BJ (cell line): ENCODE measurements around the gene SMYD3. TPM values are rescaled to one million over a fixed set of nuclear protein-coding genes. Genes with fewer than 3 reads are reported as not detected.

Experiments
- CTCF ChIA-PET: fragments of 350-600 bp; formaldehyde crosslinking; extraction: SDS; loops from one replicate; lab custom pipeline; 2021; ENCODE audit warnings: antibody characterized with exemption, inconsistent platforms; lab: Yijun Ruan, JAX
- POLR2A ChIA-PET: fragments of 300-600 bp; sonication (Branson Sonifier 250); formaldehyde crosslinking; extraction: SDS; loops from one replicate; lab custom pipeline; 2021; ENCODE audit warnings: antibody characterized with exemption; lab: Charles Lee
- DNase-seq: peaks from one replicate; pipeline ENCODE4 v3.0.0-alpha.2; 2011; ENCODE audit warnings: low read depth
- H3K27me3 ChIP-seq: 2 replicates; pipeline ENCODE4 v1.6.0; 2011; ENCODE audit warnings: low read length; ENCODE audit not compliant: control insufficient read depth, insufficient read depth
- H3K36me3 ChIP-seq: 2 replicates; pipeline ENCODE4 v1.5.1; 2011; ENCODE audit warnings: low read length; ENCODE audit not compliant: control insufficient read depth, insufficient read depth
- H3K4me3 ChIP-seq: 2 replicates; pipeline ENCODE4 v1.5.1; 2011; ENCODE audit warnings: low read depth, mild to moderate bottlenecking, control low read depth, low read length
- CTCF ChIP-seq: IDR thresholded peaks from 2 replicates; pipeline ENCODE4 v1.5.1; 2011; ENCODE audit warnings: low read depth, mild to moderate bottlenecking, control low read depth, inconsistent platforms, low read length, moderate library complexity; ENCODE audit not compliant: insufficient read depth
- polyA plus RNA-seq: library from polyadenylated mRNA; depleted of rRNA; stranded (reverse); fragments of >200 nt; gene quantifications from 2 replicates; pipeline ENCODE4 v1.2.3, GENCODE V29; 2011

The SMYD3 gene
- polyA plus RNA-seq, 1 experiment: 26.1 TPM

- no peaks in the 10 kb centered on the region for H3K36me3 ChIP-seq
- no peaks in the 10 kb centered on the region for H3K27me3 ChIP-seq
- ChIA-PET CTCF (interaction anchor here (0.7 kb wide), 1 partner anchor 620 kb away, joined by 3 read pairs; no protein-coding TSS in a partner anchor), POLR2A (no interaction called here)
- DNase-seq: no peak
- H3K4me3 ChIP-seq: no peak overlapping the region
- no peak for TF ChIP-seq CTCF
These were observed 438.2 kb downstream of the SMYD3 start for GRCh38 chr1:246068619-246069509.

GRCh38 chr1:246068217-246068512 lies 438.9 kb downstream of the SMYD3 start:
- ChIA-PET CTCF (no interaction called here), POLR2A (no interaction called here)
- Histone ChIP-seq H3K27me3 (no peaks in the 10 kb centered on the region), H3K36me3 (no peaks in the 10 kb centered on the region), H3K4me3 (no peak overlapping the region)
- DNase-seq: no peak
- TF ChIP-seq CTCF: no peak

GRCh38 chr1:246067432-246068216 lies 439.5 kb downstream of the SMYD3 start:
- Histone ChIP-seq H3K4me3 (no peak overlapping the region; the same call in 1 of the 2 replicates), H3K36me3 (no peaks in the 10 kb centered on the region), H3K27me3 (no peaks in the 10 kb centered on the region)
- POLR2A ChIA-PET: interaction anchor here (0.5 kb wide), 1 partner anchor 1391 kb away, joined by 14 read pairs; no protein-coding TSS in a partner anchor
- peak; percentile 44 for DNase-seq
- no peak for TF ChIP-seq CTCF
- CTCF ChIA-PET: interaction anchor here (0.8 kb wide), 1 partner anchor 12 kb away, joined by 3 read pairs; no protein-coding TSS in a partner anchor

DNA sequence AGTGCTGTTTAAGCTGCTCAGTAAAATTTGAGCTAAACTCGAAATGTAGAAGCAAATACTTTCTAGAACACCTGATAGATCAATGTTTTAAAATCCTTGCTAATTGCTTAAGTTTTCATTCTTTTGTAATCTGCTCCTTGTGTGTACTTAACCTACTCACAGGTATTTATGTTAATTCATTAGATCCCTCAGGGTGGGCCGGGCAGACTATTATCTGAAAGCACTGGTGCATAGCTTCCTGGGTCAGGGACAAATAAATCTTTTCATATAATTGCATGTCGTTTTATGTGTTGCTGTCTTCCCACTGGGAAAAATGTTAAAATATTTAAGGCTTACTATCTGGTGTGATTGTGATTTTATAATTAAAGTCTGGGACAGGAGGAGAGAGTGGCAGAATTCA lies 440.5 kb downstream of the SMYD3 start:
- TF ChIP-seq CTCF: no peak
- H3K27me3 ChIP-seq: no peaks in the 10 kb centered on the region
- no peaks in the 10 kb centered on the region for H3K36me3 ChIP-seq
- CTCF ChIA-PET: interaction anchor here (0.5 to 1.2 kb wide), 3 partner anchors 11 to 24 kb away, joined by 3 read pairs; no protein-coding TSS in a partner anchor
- H3K4me3 ChIP-seq: no peak overlapping the region
- DNase-seq: no peak
- POLR2A ChIA-PET: no interaction called here

DNA sequence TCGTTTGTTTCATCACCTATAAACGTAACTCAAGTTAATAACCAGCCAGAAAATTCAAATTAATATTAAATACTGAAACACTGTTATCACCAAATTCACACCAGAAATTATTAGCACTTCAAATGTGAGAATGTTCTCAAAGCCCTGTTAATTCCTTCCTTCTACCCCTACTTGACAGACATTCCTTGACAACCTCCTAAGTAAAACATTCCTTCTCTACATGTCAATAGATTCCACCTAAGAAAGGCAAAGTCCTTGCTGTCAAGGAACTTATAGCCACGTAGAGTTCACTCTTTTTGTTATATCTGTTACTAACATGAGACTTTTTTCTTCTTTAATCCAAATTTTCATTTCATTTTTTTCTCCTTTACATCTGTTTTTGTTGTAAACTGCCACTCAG lies 441.5 kb downstream of the SMYD3 start:
- POLR2A ChIA-PET: no interaction called here
- no peaks in the 10 kb centered on the region for H3K27me3 ChIP-seq
- H3K4me3 ChIP-seq: no peak overlapping the region
- CTCF ChIA-PET: no interaction called here
- DNase-seq: no peak
- TF ChIP-seq CTCF: no peak
- H3K36me3 ChIP-seq: no peaks in the 10 kb centered on the region
